DMS53 (cell line): ENCODE results near the gene GPR171.
A peak's percentile ranks its signal among the peaks of the same experiment; 100 is the strongest.
"Not testable (repeated sequence)": the region's sequence is repeated elsewhere in the genome, so short reads cannot be mapped to it uniquely, and the experiment has no call there.

Experiments used
- DNase-seq: peaks from one replicate; lab custom pipeline; 2025; lab: John Stamatoyannopoulos, UW

GPR171 gene

DNA sequence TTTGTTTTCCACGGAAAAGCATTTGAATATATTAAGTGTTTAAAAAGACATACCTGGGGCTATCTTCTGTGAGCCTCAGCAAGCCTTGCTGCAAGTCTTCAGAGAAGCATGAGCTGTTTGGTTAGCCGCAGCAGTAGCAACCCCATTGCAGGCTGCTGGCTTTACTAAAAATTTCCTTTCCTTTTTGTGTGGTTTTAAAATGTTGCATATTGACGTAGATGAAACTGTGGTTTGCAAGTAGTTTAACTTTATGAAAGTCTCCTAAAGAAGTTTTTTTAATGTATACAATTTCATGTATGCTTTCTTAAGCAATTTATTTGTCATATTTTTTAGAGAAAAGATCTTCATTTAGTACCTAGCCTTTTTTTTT is at the start of gene GPR171:
GPR171 (minus strand) TSS at position 166 of the 370 bp plus-strand sequence. CDS start 3,830 bp downstream, outside the sequence.
- DNase-seq: no peak

GRCh38 chr3:151248772-151249337 is 45.8 kb upstream of the GPR171 start:
- peak; percentile 3 for DNase-seq

GRCh38 chr3:151242006-151242405 is 39.0 kb upstream of the GPR171 start:
- DNase-seq: peak; percentile 56

- no peak for DNase-seq
Observed at GRCh38 chr3:151236736-151237135, 33.7 kb upstream of the GPR171 start.

DNA sequence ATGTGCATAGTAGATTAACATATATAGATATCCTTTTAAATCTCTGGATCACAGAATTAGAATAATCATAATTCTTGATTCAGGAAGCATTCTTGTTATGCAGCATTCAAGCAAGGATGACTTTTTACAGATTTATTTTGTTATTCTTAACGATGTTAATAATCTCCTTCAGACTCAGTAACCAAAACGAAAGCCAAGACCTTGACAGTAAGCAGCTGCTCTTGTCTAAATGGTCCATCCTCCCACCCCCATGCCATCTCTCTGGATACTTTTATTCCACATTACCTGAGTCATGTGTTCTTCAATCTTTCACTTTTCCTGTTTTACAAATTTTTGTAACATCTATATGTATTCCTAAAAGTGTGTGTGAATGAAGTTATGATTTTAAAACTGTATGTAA is 33.3 kb upstream of the GPR171 start:
- no peak for DNase-seq

DNA sequence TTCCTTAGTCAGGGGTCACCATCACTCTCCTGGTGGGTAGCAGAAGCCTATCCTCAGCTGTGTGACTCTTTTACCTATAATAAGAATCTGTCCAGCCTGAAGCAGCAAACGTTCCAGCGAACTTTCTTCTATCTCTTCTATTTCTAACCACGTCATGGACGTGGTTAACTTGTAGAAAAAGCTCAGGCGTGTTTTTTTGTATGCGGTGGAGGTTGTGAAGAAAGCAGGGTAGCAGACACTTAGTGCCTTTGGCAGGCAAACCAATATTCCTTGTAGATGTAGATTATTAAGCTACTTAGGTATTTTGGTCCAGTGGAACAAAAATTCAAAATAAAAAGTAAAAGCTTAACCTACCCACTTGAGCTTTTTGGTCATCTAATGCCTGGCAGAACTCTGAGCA is 31.8 kb upstream of the GPR171 start:
- no peak for DNase-seq

DNA sequence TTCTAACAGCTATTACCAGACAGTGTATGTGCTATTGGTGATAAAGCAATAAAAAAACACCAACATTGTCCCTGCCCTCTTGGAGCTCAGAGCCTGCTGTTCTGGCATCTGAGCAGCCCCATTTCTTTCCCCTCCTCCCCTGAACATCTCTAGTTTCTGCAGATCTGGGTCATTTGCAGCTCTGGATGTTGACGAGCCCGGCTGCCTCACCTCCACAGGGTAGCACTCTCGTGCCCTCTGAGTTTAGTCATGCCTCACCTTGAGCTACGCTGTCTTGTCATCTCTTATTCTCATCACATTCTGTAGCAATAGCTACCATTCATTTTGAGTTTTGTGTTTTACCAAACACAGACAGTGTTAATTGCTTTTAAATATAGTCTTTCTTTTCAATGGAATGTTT is 30.0 kb upstream of the GPR171 start:
- no peak for DNase-seq

GRCh38 chr3:151232403-151232802 is 29.4 kb upstream of the GPR171 start:
- not testable (repeated sequence) for DNase-seq

GRCh38 chr3:151230646-151231045 is 27.6 kb upstream of the GPR171 start:
- no peak for DNase-seq

GRCh38 chr3:151228666-151229040 is 25.6 kb upstream of the GPR171 start:
- DNase-seq: no peak

DNA sequence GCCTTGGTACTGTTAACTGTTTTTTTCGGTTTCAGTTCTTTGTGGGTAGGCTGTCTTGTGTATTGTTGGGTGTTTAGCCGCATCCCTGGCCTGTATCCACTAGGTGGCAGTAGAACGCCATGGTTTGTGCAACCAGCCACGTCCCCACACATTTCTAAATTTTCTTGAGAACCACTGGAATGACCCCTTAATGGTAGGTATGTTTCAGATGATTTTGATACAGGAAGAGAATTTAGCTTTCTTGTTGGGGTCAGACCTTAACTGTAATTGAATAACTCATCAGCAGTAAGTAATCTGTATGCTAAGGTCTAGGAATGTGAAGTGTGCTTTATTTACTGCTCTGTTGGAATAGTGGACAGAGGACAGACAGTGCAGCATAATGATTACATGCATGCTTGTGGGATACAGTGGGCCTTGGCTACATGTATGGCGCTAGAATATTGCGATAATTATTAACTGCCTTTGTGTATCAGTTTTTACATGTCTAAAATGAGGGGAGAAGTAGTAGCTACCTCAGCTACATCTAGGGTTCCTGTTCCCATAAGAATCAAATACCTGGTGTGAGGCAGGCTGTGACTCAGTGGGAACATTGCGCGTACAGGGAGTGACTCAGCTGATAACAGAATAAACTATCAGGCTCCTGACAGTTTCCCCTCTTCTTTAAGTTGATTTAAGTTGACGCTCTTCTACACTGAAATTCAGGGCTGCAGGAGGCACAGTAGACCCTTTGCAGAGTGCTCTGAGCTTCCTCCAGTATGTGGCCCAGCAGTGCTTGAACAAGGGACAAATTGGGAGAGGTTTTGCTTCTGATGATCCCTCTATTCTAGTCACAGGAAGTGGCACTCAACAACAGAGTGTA is 25.0 kb upstream of the GPR171 start:
- peak; percentile 67 for DNase-seq

DNA sequence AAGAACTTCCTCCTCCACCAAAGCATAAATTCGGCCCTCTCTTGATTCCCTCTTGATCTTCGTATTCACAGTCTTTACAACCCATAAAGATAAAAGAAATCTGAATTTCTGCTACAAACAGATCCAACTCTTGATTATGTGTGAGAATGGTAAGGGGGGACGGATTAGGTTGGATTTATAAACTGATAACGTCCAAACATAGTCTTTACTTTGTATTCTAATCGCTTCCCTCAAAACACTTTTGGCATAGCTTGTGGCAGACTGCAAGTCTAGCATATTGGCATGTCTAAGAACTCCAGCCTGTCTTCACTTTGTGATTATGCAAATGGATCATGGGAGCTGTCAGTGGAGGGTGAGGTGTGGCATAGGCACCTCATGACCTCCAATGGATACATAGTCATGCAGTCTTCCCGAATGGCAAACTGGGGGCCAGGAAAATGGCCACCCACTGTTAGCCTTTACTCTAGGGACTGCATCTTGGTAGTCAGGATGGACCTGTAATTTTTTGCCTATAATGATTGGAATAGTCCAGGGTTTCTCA is 24.3 kb upstream of the GPR171 start:
- peak; percentile 9 for DNase-seq

DNA sequence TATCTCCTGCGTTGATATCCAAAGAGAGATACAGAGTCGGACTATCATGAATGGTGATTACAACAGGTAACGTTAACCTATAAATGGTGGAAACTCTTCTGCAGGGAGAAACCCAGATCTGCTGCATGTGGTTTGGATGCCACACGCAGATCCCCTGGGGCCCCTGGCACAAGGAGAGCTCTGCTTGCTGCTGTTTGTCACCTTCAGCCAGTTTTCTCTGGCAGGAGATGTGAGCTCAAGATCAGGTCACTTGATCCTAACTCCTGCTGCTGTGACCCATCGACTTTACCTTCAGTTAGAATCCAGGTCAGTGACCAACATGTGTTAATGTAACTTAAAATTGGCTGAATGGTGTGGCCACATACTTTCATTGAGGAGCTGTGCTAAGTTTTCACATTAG is 23.8 kb upstream of the GPR171 start:
- DNase-seq: no peak

GRCh38 chr3:151226088-151226563 is 23.1 kb upstream of the GPR171 start:
- DNase-seq: peak; percentile 29

DNA sequence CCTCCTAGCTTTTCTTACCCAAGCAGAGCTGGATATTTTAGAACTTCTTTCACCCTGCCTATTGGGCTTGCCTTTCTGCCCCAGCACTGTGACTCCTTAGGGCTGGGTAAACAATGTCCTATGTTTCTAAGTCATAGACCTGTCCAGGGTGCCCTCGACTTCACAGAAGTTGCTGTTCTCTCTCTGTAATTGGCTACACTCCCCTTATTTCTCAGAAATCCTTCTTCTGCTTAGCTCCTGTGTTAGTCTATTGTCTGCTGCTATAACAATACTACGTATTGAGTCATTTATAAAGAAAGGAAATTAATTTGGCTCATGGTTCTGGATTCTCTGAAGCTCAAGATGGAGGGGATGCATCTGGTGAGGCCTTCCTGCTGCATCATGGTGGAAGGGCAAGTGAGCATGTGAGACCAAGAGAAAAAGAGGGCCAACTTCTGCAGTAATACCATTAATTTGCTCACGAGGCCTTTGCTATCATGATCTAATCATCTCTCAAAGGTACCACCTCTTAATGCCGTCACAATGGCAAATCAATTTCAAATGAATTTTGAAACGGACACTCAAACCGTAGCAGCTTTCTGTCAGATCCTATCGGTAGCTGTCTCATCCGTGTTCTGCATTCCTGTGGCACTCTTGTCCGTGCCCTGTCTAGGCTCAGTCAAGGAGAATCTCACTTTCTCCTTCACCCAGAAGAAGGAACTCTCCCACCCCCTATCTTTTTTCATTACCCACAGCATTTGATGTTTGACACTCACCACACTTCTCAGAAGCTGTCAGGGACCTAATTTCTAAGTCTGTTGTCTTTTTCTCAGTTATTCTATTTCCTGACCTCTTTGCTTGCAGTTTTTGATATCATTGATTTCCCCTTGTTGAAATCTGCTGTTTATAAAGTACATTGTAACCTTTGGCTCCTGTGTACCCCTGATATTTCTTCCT is 22.3 kb upstream of the GPR171 start:
- no peak for DNase-seq

DNA sequence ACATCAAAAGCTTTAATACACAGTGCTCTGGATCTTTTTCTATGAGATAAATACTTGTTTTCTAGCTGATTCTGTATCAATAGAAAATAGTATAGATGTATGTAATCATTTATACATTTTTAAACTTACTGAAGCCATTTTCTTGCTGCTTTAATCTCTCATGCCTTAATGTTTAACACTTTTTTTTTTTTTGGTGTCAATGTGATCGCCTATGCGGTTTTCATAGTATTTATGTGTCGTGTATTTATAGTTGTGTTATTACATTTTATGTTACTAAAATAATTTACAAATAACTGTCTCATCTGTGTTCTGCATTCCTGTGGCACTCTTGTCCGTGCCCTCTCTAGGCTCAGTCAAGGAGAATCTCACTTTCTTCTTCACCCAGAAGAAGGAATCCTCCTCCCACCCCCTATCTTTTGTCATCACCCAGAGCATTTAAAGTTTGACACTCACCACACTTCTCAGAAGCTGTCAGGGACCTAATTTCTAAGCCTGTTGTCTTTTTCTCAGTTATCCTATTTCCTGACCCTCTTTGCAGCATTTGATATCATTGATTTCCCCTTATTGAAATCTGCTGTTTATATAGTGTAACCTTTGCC is 21.4 kb upstream of the GPR171 start:
- DNase-seq: no peak

- no peak for DNase-seq
Observed at GRCh38 chr3:151219056-151219455, 16.0 kb upstream of the GPR171 start.

DNA sequence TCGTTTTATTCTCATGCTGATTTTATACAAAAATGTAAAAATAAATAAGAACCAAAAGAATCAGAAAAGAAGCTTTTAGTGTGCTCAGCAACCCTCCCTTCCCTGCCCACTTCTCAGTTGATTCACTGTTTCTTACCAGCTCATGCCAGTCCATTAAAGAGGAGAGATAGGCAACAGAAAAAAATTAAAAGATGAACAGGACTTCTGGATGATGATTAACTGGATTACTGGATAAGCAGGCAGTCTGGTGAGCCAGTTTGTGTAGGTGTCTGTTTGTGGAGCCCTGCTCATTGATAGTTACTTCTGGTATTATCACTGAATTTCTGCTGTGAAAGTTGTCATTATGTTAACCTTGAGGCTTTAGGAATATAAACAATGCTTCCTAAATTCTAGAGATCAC is 15.1 kb upstream of the GPR171 start:
- DNase-seq: no peak

- DNase-seq: no peak
Observed at GRCh38 chr3:151216641-151217607, 13.9 kb upstream of the GPR171 start.

DNA sequence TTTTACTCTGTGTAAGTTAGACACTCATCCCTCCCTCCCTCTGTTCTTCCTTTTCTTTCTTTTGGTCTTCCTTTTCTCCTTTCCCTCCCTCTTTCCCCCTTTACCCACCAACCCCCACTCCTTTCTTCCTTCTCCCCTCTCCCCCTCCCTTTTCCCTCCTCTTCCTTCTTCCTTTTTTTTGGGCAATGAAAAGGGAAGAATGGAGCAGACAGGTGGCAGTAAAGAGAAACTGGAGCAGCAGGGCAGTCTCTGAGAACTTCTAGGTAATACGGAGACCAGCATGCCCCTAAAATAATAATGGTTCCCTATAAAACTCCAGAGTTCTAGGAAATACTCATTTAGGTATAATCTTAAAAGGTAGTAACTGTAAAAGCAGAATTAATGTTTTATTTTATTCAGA is 11.4 kb upstream of the GPR171 start:
- DNase-seq: no peak

DNA sequence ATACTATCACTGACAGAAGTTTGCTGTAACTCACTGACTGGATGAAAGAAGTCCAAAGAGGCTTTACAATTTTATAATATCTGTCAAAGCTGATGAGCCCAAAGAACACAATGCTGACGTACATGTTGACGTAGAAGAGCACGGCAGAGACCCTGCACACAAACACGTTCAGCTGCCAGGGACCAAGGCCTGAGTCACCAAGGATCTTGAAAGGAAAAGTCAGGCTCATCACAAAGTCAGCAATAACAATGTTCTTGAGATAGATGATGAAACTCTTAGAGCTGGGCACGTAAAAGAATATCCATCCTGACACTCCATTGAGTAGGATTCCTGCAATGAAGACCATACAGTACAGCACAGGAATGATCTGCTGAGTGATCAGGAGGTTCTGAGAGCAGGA is 10.9 kb upstream of the GPR171 start:
- no peak for DNase-seq
